A549 (cell line): ENCODE data around the gene UCP2. TPM values are rescaled to one million over a fixed set of nuclear protein-coding genes. Genes with fewer than 3 reads are reported as not detected.
A peak's percentile ranks its signal among the peaks of the same experiment; 100 is the strongest.

Experiments used
- ATAC-seq, 2 experiments: fragments of 200-7000 bp in 1 of 2; fragments of >200 bp in 1 of 2; cut with Nextera tagmentation in 1 of 2; cut with Tn5 transposase in 1 of 2; 3 replicates each; pipeline versions ENCODE4 v1.8.0 to v1.9.1; 2018 to 2020; ENCODE audit warnings: mild to moderate bottlenecking in 1 of 2, moderate library complexity in 1 of 2
- CTCF ChIA-PET: fragments of 300-600 bp; sonication (Branson Sonifier 250); formaldehyde crosslinking; extraction: SDS; loops from one replicate; lab custom pipeline; 2021; ENCODE audit warnings: antibody characterized with exemption, inconsistent platforms; lab: Yijun Ruan, JAX
- POLR2A ChIA-PET: fragments of 350-600 bp; formaldehyde crosslinking; extraction: SDS; loops from one replicate; lab custom pipeline; 2021; ENCODE audit warnings: antibody characterized with exemption, inconsistent platforms; lab: Yijun Ruan, JAX
- DNase-seq, 2 experiments: peaks; one replicate each; pipeline versions ENCODE4 v3.0.0 to v3.0.0-alpha.2; 2011 to 2016; ENCODE audit warnings: low read depth in 1 of 2, low spot score in 1 of 2
- FAIRE-seq: peaks from 2 replicates; lab custom pipeline; 2011; peaks lifted over from hg19 to GRCh38; lab: Jason Lieb, UNC
- H3K27ac ChIP-seq, 2 experiments: fragments of >200 bp; sonication (Bioruptor Twin); formaldehyde crosslinking; 3 replicates each; pipeline ENCODE4 v1.5.1; 2016 to 2017
- H3K4me1 ChIP-seq: fragments of >200 bp; sonication (Bioruptor Twin); formaldehyde crosslinking; 3 replicates; pipeline ENCODE4 v1.6.1; 2016
- H3K4me2 ChIP-seq: fragments of >200 bp; sonication (Bioruptor Twin); formaldehyde crosslinking; 3 replicates; pipeline ENCODE4 v1.6.1; 2016
- H3K4me3 ChIP-seq: fragments of >200 bp; sonication (Bioruptor Twin); formaldehyde crosslinking; 3 replicates; pipeline ENCODE4 v1.5.1; 2016
- H3K9me3 ChIP-seq: fragments of >200 bp; sonication (Bioruptor Twin); formaldehyde crosslinking; 3 replicates; pipeline ENCODE4 v1.6.1; 2016
- CBX2 ChIP-seq: fragments of 200-600 bp; sonication (generic); IDR thresholded peaks from 2 replicates; pipeline ENCODE4 v1.6.1; 2016; ENCODE audit warnings: low read depth, mild to moderate bottlenecking, borderline replicate concordance
- CBX8 ChIP-seq: fragments of 200-600 bp; sonication (generic); IDR thresholded peaks from 2 replicates; pipeline ENCODE4 v1.6.1; 2016
- FOSB ChIP-seq: fragments of 250-450 bp; sonication (Bioruptor Pico); IDR thresholded peaks from 2 replicates; pipeline ENCODE4 v1.5.0; 2020; ENCODE audit warnings: mild to moderate bottlenecking, moderate library complexity
- HOXA7 ChIP-seq: fragments of 250-450 bp; sonication (Bioruptor Pico); IDR thresholded peaks from 2 replicates; pipeline ENCODE4 v1.5.0; 2020; ENCODE audit warnings: mild to moderate bottlenecking, moderate library complexity
- HOXB13 ChIP-seq: fragments of 250-450 bp; sonication (Bioruptor Pico); IDR thresholded peaks from 2 replicates; pipeline ENCODE4 v1.5.0; 2020; ENCODE audit warnings: low read depth, mild to moderate bottlenecking, moderate library complexity
- HOXB5 ChIP-seq: fragments of 250-450 bp; sonication (Bioruptor Pico); IDR thresholded peaks from 2 replicates; pipeline ENCODE4 v1.5.0; 2020; ENCODE audit warnings: mild to moderate bottlenecking, moderate library complexity
- MAFK ChIP-seq: fragments of 450-650 bp; IDR thresholded peaks from 2 replicates; pipeline ENCODE4 v1.6.1; 2014; ENCODE audit not compliant: partially characterized antibody
- NFE2L2 ChIP-seq: fragments of 150-350 bp; conservative IDR thresholded peaks from 2 replicates; pipeline ENCODE4 v1.6.1; 2014; ENCODE audit warnings: low read length
- RARB ChIP-seq: fragments of 250-450 bp; sonication (Bioruptor Pico); IDR thresholded peaks from 2 replicates; pipeline ENCODE4 v1.8.0; 2021; ENCODE audit warnings: mild to moderate bottlenecking, moderate library complexity
- RFX5 ChIP-seq: fragments of 450-650 bp; IDR thresholded peaks from 2 replicates; pipeline ENCODE4 v1.7.1; 2014; ENCODE audit warnings: antibody characterized with exemption, mild to moderate bottlenecking, moderate library complexity
- RNF2 ChIP-seq: fragments of 200-600 bp; sonication (generic); IDR thresholded peaks from 2 replicates; pipeline ENCODE4 v1.6.1; 2016; ENCODE audit warnings: low read depth, mild to moderate bottlenecking, antibody characterized with exemption, moderate library complexity, borderline replicate concordance
- ZC3H11A ChIP-seq: fragments of 450-650 bp; IDR thresholded peaks from 2 replicates; pipeline ENCODE4 v1.6.1; 2014; ENCODE audit warnings: antibody characterized with exemption, mild to moderate bottlenecking
- ZFP36 ChIP-seq: fragments of 450-650 bp; IDR thresholded peaks from 2 replicates; pipeline ENCODE4 v1.6.1; 2014; ENCODE audit warnings: borderline replicate concordance; ENCODE audit not compliant: partially characterized antibody
- ZSCAN20 ChIP-seq: fragments of 250-450 bp; sonication (Bioruptor Pico); IDR thresholded peaks from 2 replicates; pipeline ENCODE4 v1.8.0; 2022; ENCODE audit warnings: mild to moderate bottlenecking, moderate library complexity
- WGBS: methylation state at CpG from one replicate; pipeline ENCODE4 v1.1.6; 2017; ENCODE audit errors: missing lambda C conversion rate; 5-methylcytosine and 5-hydroxymethylcytosine counted together
- polyA plus RNA-seq, 4 experiments: library from polyadenylated mRNA; depleted of rRNA in 3 of 4; stranded (reverse); fragments of >200 nt; fragmentation: RNase III in 1 of 4; extraction: RNeasy Plus Mini Kit Qiagen cat#74134 plus additional on column Dnase treatment in 1 of 4; gene quantifications; 2 replicates in 3 of 4; 3 replicates in 1 of 4; pipeline ENCODE4 v1.2.3, GENCODE V29; 2011 to 2017
- TF ChIP-seq, protein P1 (sequence below): IDR thresholded peaks from 2 replicates; pipeline ENCODE4 v1.6.1; 2012
- TF ChIP-seq, protein P2 (sequence below): fragments of >200 bp; sonication (Bioruptor Twin); formaldehyde crosslinking; IDR thresholded peaks from 2 replicates; pipeline ENCODE4 v1.6.1; 2016
- TF ChIP-seq, protein P3 (sequence below): fragments of >200 bp; sonication (Bioruptor Twin); formaldehyde crosslinking; IDR thresholded peaks from 3 replicates; pipeline ENCODE4 v1.6.1; 2016
- TF ChIP-seq, protein P4 (sequence below): IDR thresholded peaks from 2 replicates; pipeline ENCODE4 v1.6.1; 2012; ENCODE audit warnings: low read depth, borderline replicate concordance

UCP2 gene
- polyA plus RNA-seq, 2 of the 4 experiments (the other 2 are of a cell fraction): 51.6 to 131 TPM

DNA sequence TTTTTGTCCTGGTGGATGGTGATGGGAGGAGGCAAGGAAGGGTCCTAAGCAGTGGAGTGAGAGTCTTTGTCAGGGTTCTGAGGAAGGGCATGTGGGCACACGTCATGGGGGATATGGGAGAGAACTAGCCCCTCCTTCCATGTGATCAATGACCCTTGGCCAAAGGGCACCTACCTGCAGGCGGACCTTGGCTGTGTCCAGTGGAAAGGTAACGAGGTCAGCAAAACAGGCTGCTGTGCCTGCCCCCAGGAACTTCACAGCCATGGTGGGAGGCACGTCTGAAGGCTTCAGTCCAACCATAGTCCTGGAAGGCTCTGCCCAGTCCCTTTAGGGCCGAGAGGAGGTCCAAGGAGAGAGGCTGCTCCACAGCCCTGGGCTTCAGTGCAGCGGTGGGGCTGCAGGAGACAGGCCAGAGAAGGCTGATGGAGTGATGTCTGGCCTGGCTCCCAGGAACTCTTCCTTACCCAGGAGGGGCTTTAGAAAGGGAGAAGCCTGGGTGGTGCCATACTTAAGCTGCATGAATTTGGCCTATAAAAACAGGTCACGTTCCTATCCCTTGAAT lies 24.2 kb upstream of the UCP2 start:
- no peaks in the 10 kb centered on the region for H3K9me3 ChIP-seq
- no peak overlapping the region for H3K4me3 ChIP-seq
- FAIRE-seq (no peak), DNase-seq (no peak), ATAC-seq (no peak)
- ChIA-PET POLR2A (no interaction called here), CTCF (interaction anchor here (1.6 to 1.8 kb wide), 2 partner anchors 17 to 43 kb away, joined by 4 read pairs; no protein-coding TSS in a partner anchor)
- no peaks in the 10 kb centered on the region for H3K4me1 ChIP-seq
- H3K27ac ChIP-seq: no peak overlapping the region
- TF ChIP-seq RNF2 (no peak), ZC3H11A (no peak), MAFK (peak; percentile 46), ZFP36 (no peak), CBX8 (no peak), HOXA7 (CRISPR knock-in tag) (no peak)
- TF ChIP-seq, protein P1, sequence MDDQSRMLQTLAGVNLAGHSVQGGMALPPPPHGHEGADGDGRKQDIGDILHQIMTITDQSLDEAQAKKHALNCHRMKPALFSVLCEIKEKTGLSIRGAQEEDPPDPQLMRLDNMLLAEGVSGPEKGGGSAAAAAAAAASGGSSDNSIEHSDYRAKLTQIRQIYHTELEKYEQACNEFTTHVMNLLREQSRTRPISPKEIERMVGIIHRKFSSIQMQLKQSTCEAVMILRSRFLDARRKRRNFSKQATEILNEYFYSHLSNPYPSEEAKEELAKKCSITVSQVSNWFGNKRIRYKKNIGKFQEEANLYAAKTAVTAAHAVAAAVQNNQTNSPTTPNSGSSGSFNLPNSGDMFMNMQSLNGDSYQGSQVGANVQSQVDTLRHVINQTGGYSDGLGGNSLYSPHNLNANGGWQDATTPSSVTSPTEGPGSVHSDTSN: no peak
- no peak overlapping the region for H3K4me2 ChIP-seq
- WGBS: 92% methylated on average over 7 of the region's 7 CpGs

DNA sequence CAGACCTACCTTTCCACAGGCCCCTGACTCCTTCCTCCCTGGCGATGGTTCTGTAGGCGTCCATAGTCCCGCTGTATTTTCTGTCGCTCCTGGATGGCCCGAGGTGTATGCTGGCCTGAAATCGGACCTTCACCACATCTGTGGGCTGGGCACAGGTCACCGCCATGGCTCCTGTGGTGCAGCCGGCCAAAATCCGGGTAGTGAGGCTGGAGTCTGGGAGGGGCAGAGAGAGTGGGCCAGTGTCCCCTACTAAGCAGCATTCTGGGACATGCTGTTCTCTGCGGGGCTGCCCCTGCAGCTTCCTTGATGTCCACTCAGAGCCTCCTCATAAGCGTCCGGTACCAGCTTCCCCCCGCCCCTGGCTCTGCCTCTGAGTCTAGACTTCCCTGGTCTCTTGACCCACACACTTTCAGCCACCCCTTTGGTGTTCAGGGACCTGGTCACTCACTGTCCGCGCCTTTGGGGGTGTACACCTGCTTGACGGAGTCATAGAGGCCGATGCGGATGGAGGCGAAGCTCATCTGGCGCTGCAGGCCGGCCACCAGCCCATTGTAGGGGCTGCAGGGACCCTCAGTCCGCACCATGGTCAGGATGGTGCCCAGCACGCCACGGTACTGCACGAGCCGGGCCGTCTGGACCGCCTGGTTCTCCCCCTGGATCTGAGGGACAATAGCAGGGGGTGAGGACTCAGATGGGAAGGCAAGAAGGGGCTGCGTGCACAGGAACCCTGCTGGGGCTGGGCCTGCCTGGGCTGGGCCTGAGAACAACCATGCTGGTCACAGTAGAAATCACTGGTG lies 23.3 kb upstream of the UCP2 start:
- Histone ChIP-seq H3K27ac (no peak overlapping the region), H3K4me2 (no peak overlapping the region), H3K4me3 (no peak overlapping the region), H3K9me3 (no peaks in the 10 kb centered on the region), H3K4me1 (no peaks in the 10 kb centered on the region)
- TF ChIP-seq CBX8: no peak
- no peak for TF ChIP-seq HOXB5 (CRISPR knock-in tag)
- TF ChIP-seq, protein P2, sequence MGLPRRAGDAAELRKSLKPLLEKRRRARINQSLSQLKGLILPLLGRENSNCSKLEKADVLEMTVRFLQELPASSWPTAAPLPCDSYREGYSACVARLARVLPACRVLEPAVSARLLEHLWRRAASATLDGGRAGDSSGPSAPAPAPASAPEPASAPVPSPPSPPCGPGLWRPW: no peak
- no peak for TF ChIP-seq NFE2L2
- no peak for TF ChIP-seq FOSB (CRISPR knock-in tag)
- no peak for TF ChIP-seq HOXA7 (CRISPR knock-in tag)
- TF ChIP-seq HOXB13 (CRISPR knock-in tag): no peak
- TF ChIP-seq, protein P3, sequence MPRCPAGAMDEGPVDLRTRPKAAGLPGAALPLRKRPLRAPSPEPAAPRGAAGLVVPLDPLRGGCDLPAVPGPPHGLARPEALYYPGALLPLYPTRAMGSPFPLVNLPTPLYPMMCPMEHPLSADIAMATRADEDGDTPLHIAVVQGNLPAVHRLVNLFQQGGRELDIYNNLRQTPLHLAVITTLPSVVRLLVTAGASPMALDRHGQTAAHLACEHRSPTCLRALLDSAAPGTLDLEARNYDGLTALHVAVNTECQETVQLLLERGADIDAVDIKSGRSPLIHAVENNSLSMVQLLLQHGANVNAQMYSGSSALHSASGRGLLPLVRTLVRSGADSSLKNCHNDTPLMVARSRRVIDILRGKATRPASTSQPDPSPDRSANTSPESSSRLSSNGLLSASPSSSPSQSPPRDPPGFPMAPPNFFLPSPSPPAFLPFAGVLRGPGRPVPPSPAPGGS: no peak
- TF ChIP-seq MAFK: no peak
- no peak for TF ChIP-seq RARB (CRISPR knock-in tag)
- 93% methylated on average over 29 of the region's 29 CpGs for WGBS
- ATAC-seq (no peak), FAIRE-seq (no peak), DNase-seq (no peak)
- ChIA-PET POLR2A (no interaction called here), CTCF (interaction anchor here (0.6 kb wide), 1 partner anchor 13 kb away, joined by 4 read pairs; no protein-coding TSS in a partner anchor)

DNA sequence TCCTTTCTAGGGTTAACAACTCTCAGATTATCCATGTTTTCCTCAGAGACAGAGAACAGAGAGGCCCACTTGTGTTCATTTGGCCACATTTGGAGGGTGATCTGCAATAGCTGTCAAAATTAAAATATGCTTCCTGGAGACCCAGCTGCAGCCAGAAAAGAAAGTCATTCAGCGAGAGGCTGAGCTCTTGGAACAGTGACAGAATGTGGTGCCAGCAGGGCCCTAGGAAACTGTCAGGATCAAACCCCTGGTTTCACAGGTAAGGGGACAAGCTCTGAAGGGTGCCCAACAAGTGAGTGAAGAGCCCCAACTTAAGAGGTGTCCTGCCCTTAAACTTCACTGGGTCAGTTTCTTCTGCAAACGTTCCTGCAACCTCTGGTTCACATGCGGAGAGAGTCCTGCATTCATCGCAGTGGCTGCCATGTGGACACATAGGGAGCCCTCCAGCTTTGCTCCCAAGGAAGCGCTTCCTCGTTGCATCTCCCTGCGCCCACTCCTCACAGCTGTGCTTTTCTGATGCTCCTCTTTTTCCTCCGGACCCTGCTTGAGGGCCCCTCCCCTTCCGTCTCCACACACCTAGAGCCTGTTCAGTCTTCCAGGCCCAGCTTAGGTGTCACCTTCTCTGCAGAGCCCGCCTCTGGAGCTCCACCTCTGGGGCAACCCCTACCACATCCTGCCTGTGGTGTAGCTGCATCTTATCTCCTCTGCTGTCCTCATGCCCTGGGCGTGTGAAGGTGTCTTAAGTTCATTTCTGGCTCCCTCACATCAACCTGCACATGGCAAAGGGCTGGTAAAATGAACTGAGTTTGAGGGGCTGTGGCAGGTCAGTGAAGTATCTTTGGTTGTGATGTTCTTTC lies 22.3 kb upstream of the UCP2 start:
- ATAC-seq (no peak; a peak in 1 of 6 replicates), DNase-seq (no peak), FAIRE-seq (no peak)
- Histone ChIP-seq H3K4me1 (no peaks in the 10 kb centered on the region), H3K9me3 (no peaks in the 10 kb centered on the region), H3K4me3 (no peak overlapping the region), H3K4me2 (no peak overlapping the region), H3K27ac (no peak overlapping the region)
- ChIA-PET POLR2A (no interaction called here), CTCF (interaction anchor here (1.1 kb wide), 1 partner anchor 11 kb away, joined by 3 read pairs; no protein-coding TSS in a partner anchor)
- TF ChIP-seq RFX5 (no peak), CBX2 (no peak), ZFP36 (no peak), ZSCAN20 (no peak)
- TF ChIP-seq, protein P1: no peak
- TF ChIP-seq, protein P4, sequence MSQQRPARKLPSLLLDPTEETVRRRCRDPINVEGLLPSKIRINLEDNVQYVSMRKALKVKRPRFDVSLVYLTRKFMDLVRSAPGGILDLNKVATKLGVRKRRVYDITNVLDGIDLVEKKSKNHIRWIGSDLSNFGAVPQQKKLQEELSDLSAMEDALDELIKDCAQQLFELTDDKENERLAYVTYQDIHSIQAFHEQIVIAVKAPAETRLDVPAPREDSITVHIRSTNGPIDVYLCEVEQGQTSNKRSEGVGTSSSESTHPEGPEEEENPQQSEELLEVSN: no peak
- 84% methylated on average over 11 of the region's 11 CpGs for WGBS
